ENCODE measurements around the gene CEP57L1. TPM values are rescaled to one million over a fixed set of nuclear protein-coding genes. Genes with fewer than 3 reads are reported as not detected.

The CEP57L1 gene
- total and polyA plus RNA-seq, 10 of the 15 experiments (the other 5 are each of a cell fraction or from before 2014, with no cell fraction given): 12.7 to 30.5 (median 21.9) TPM

- TF ChIP-seq NKRF (conservative IDR thresholded peaks at IDR 0.05) (no peak), ZZZ3 (IDR thresholded peaks at IDR 0.05; ENCODE audit: control insufficient read depth, insufficient read length, low read depth) (no peak), NFYB (IDR thresholded peaks at IDR 0.05; ENCODE audit: insufficient read depth, low read depth, low read length) (no peak), E2F8 (IDR thresholded peaks at IDR 0.05; ENCODE audit: low read depth, partially characterized antibody) (no peak), RCOR1 (conservative IDR thresholded peaks at IDR 0.05; ENCODE audit: low read depth, low read length) (no peak), ATF3 (IDR thresholded peaks at IDR 0.05; ENCODE audit: borderline replicate concordance, extremely low read depth, low read depth, low read length) (no peak), KAT2A (conservative IDR thresholded peaks at IDR 0.05; ENCODE audit: control insufficient read depth, low read depth, low read length) (no peak)
Observed at GRCh38 chr6:109059153-109059552, 36.2 kb upstream of the CEP57L1 start (continued).
